ENCODE data around the gene CALY. TPM values are rescaled to one million over a fixed set of nuclear protein-coding genes. Genes with fewer than 3 reads are reported as not detected.

The CALY gene
- total and polyA plus RNA-seq, 5 experiments from 2014 or later: 0.22 to 6.9 (median 0.44) TPM

DNA sequence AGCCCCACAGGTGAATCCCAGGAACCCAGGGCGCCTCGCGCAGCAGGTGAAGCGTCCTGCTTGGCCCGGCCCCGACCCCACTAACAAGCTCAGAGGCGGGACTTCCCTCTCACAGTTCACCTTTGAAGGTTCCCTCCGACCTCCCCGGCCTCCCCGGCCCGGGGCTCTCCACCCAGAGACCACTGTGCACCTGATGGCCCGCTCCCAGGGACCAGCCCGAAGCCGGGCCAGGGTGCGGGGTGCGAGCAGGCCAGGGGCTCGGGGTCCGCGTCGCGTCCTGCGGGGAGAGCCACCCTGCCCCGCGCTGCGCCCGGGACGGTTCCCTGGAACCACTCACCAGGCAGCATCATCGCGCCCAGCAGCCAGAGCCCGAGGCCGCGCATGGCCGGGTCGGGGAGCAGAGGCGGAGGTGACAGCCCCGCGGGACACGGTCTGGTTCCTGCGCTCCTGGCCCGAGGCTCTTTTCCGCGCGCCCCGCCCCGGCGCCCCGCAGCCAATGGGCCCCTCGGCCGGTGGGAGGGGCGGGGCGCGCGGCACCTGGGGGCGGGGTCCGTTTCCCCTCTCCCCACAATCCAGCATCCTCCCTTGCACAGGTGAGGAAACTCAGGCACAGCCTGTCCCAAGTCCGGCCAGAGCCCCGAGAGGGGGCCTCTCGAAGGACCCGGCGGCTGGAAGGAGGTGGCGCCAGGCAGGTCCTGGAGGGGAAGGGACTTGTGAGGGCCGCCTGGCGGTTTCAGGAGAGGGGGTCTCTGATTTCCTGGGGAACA lies 60.1 kb downstream of the CALY start, which contains the start of gene ADAM8:
Gene ADAM8 (minus strand): TSS at position 434 of the 767 bp plus-strand sequence. CDS start 51 bp downstream, at position 383.
- H3K4me1 Mint-ChIP-seq: peaks cover 4 to 45% (median 34%) of the 10 kb centered on the region in 4 donors
- ATAC-seq (peak; percentile 29 to 53), DNase-seq (peak in 9 of 10 donors; percentile 33 to 71 (median 47))
- peaks cover 0 to 2% (median 0%) of the 10 kb centered on the region in 3 donors for H3K36me3 Mint-ChIP-seq
- POLR2A ChIA-PET: interaction anchor here (0.6 to 5.3 kb wide), 6 partner anchors 13 to 187 kb away, joined by 3 to 39 read pairs (median 5); partner anchors contain the start of genes TUBGCP2 and ZNF511
- H3K9me3 Mint-ChIP-seq: no peaks in the 10 kb centered on the region
- H3K27me3 Mint-ChIP-seq: no peaks in the 10 kb centered on the region
- H3K27ac Mint-ChIP-seq: peak within 1 kb of the TSS; percentile 43 to 99 (median 90)
- H3K4me3 Mint-ChIP-seq: peak within 1 kb of the TSS; percentile 79 to 88 (median 85)

DNA sequence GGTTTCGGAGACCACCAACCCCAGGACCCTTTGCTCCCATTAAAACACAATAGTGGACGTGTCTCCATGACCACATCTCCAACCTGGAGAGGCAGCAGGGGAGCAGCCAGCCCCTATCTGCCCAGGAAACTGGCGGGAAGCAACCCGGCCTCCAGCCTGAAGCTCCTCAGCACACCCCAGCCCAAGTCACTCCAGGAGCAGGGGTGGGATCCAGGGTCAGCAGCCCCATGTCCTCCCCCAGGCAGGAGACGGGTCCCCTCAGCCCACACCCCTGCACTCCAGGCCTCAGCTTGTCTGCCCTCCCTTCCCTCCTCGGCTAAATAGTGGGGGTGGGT lies 60.6 kb downstream of the CALY start:
- Mint-ChIP-seq H3K4me3 (peak overlapping the region; percentile 79 to 88 (median 85)), H3K27ac (peak overlapping the region; percentile 43 to 95 (median 90)), H3K9me3 (no peaks in the 10 kb centered on the region), H3K27me3 (no peaks in the 10 kb centered on the region), H3K4me1 (peaks cover 4 to 45% (median 34%) of the 10 kb centered on the region in 4 donors), H3K36me3 (peaks cover 0 to 2% (median 0%) of the 10 kb centered on the region in 3 donors)
- ATAC-seq (no peak), DNase-seq (peak in 1 of 10 donors; percentile 4)
- POLR2A ChIA-PET: interaction anchor here (0.6 to 5.3 kb wide), 4 partner anchors 12 to 188 kb away, joined by 3 to 39 read pairs (median 6); no protein-coding TSS in a partner anchor

DNA sequence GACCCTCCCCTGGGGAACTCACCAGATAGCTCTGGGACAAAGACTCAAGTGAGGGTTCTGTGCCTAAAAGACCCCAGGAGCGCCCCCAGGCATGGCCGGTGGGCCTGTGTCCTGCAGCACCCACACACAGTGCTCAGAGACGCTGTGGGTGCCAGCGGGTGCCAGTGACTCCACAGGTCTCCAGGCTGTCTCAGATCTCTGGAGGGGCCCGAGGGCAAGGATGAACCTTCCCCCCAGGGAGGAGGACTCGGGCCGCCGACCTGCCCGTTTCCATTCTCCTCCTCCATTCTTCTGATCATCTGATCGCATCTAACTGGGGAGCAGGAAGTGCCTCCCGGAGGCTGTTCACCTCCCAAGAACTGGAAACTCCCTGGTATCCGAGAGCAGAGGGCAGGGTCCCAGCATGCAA lies 61.0 kb downstream of the CALY start:
- no peaks in the 10 kb centered on the region for H3K27me3 Mint-ChIP-seq
- H3K36me3 Mint-ChIP-seq: peaks cover 0 to 2% (median 0%) of the 10 kb centered on the region in 3 donors
- no peaks in the 10 kb centered on the region for H3K9me3 Mint-ChIP-seq
- POLR2A ChIA-PET: interaction anchor here (0.6 to 5.3 kb wide), 5 partner anchors 12 to 176 kb away, joined by 3 to 39 read pairs (median 6); no protein-coding TSS in a partner anchor
- ATAC-seq (peak; percentile 38 to 51), DNase-seq (peak in 5 of 10 donors; percentile 35 to 45 (median 40))
- peak overlapping the region; percentile 60 to 95 (median 90) for H3K27ac Mint-ChIP-seq
- H3K4me3 Mint-ChIP-seq: peak overlapping the region; percentile 79 to 88 (median 85)
- peaks cover 4 to 45% (median 34%) of the 10 kb centered on the region in 4 donors for H3K4me1 Mint-ChIP-seq

DNA sequence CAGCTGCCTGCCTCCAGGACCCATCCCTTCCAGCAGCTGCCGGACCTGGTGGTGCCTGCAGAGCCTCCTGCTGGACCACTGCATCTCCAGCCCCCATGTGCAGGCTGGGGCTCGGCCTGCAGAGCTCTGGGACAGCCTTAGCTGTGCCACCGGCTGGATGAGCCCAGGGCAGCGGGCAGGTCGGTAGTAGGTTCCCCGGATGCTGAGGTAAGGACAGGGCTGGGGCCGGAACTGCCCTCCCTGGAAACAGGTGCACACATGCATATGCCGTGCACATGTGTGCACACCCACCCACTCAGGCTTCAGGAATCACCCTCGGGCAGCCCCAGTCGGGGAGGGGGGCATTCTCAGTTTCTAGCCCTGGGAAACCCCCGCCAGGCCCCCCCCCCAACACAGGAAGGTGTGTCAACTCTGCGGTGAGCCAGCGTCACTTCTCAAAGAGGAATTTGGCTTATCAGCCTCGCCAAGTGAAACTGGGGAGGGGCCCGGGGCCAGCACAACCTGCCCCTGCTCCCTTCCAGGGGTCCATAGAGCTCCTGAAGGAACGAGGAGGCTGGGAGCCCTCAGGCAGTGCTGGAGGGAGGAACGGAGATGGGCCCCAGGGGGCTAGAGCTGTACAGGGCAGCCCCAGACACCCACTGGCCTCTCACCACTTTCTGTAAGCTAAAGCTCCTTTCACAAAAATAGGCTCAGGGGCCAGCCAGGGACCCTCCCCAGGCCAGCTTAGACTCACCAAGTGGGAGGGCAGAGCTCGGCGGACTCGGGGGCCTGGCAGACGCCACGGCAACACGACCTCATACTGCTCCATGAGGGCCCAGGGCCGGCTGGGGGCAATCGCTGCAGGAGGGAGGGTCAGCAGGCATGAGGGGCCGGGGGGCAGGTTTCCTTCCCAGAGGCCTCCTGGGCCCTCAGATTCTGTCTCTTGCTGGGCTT lies 61.7 kb downstream of the CALY start:
- Mint-ChIP-seq H3K4me1 (peaks cover 4 to 42% (median 34%) of the 10 kb centered on the region in 4 donors), H3K27me3 (no peaks in the 10 kb centered on the region)

More for the DNA sequence above, 61.7 kb downstream of the CALY start:
- no peaks in the 10 kb centered on the region for H3K9me3 Mint-ChIP-seq
- peak overlapping the region; percentile 79 to 88 (median 85) for H3K4me3 Mint-ChIP-seq
- H3K36me3 Mint-ChIP-seq: peaks cover 0 to 3% (median 0%) of the 10 kb centered on the region in 3 donors
- peak; percentile 61 to 89 (median 72) for DNase-seq
- ATAC-seq: peak; percentile 65 to 73
- POLR2A ChIA-PET: interaction anchor here (0.6 to 5.3 kb wide), 5 partner anchors 11 to 175 kb away, joined by 3 to 39 read pairs (median 6); no protein-coding TSS in a partner anchor
- peak overlapping the region; percentile 60 to 95 (median 90) for H3K27ac Mint-ChIP-seq

Small RNA genes lying within 50 kb of the gene (microRNA-seq; reads per million reads assigned to microRNA genes)
- gene MIR3944 (ENCODE audit: borderline microRNAs expressed): not detected

Other genes starting within 250 kb of the CALY start
- not detected for gene ADGRA1, start 249.0 kb downstream of the CALY start, total RNA-seq
- not detected for gene ADGRA1, start 249.0 kb downstream of the CALY start, polyA plus RNA-seq
- gene KNDC1, start 176.7 kb downstream of the CALY start, total RNA-seq: under 1 TPM in 1 of 2 experiments, not detected in 1; 0.49 TPM
- gene KNDC1, start 176.7 kb downstream of the CALY start, polyA plus RNA-seq: not detected
- not detected for gene UTF1, start 106.7 kb downstream of the CALY start, total RNA-seq
- not detected for gene UTF1, start 106.7 kb downstream of the CALY start, polyA plus RNA-seq
- gene VENTX, start 99.0 kb downstream of the CALY start, total RNA-seq: not detected
- gene VENTX, start 99.0 kb downstream of the CALY start, polyA plus RNA-seq: not detected
- gene ADAM8, start 60.0 kb downstream of the CALY start, total RNA-seq: 1 to 10 TPM; 8.5 to 9.4 TPM
- 10 to 100 TPM in 1 of 3 donors, 1 to 10 TPM in 2; 7.8 to 28.4 (median 9.5) TPM for gene ADAM8, start 60.0 kb downstream of the CALY start, polyA plus RNA-seq
- gene TUBGCP2, start 28.0 kb downstream of the CALY start, total RNA-seq: 10 to 100 TPM; 61.4 to 72.9 TPM
- gene TUBGCP2, start 28.0 kb downstream of the CALY start, polyA plus RNA-seq: 10 to 100 TPM; 24.7 to 35.6 (median 32.0) TPM
- gene ZNF511, start 28.0 kb downstream of the CALY start, total RNA-seq: 10 to 100 TPM; 38.0 to 38.3 TPM
- 10 to 100 TPM; 75.9 to 80.4 (median 79.2) TPM for gene ZNF511, start 28.0 kb downstream of the CALY start, polyA plus RNA-seq
- gene PRAP1, start 10.5 kb upstream of the CALY start, total RNA-seq: not detected
- gene PRAP1, start 10.5 kb upstream of the CALY start, polyA plus RNA-seq: under 1 TPM in 1 of 3 donors, not detected in 2; 0.36 TPM
- 10 to 100 TPM; 17.1 to 23.7 TPM for gene FUOM, start 21.1 kb upstream of the CALY start, total RNA-seq
- 10 to 100 TPM; 17.4 to 21.4 (median 18.2) TPM for gene FUOM, start 21.1 kb upstream of the CALY start, polyA plus RNA-seq
- gene ECHS1, start 36.5 kb upstream of the CALY start, total RNA-seq: 10 to 100 TPM; 28.3 to 29.2 TPM
- gene ECHS1, start 36.5 kb upstream of the CALY start, polyA plus RNA-seq: 100 to 1,000 TPM; 103 to 110 (median 104) TPM
- 10 to 100 TPM; 11.3 to 11.9 TPM for gene PAOX, start 42.4 kb upstream of the CALY start, total RNA-seq
- gene PAOX, start 42.4 kb upstream of the CALY start, polyA plus RNA-seq: 10 to 100 TPM; 10.9 to 15.6 (median 11.9) TPM
- 10 to 100 TPM; 62.4 to 67.9 TPM for gene MTG1, start 57.3 kb upstream of the CALY start, total RNA-seq
- 10 to 100 TPM; 19.4 to 37.9 (median 28.5) TPM for gene MTG1, start 57.3 kb upstream of the CALY start, polyA plus RNA-seq
- not detected for gene SPRN, start 87.7 kb upstream of the CALY start, total RNA-seq
- under 1 TPM; 0.06 to 0.39 (median 0.28) TPM for gene SPRN, start 87.7 kb upstream of the CALY start, polyA plus RNA-seq
- gene SCART1, start 117.0 kb upstream of the CALY start, total RNA-seq: 1 to 10 TPM; 3.8 to 4.2 TPM
- gene SCART1, start 117.0 kb upstream of the CALY start, polyA plus RNA-seq: under 1 TPM in 1 of 3 donors, not detected in 2; 0.04 TPM
- 1 to 10 TPM; 1.2 to 1.4 TPM for gene CYP2E1, start 190.5 kb upstream of the CALY start, total RNA-seq
- gene CYP2E1, start 190.5 kb upstream of the CALY start, polyA plus RNA-seq: under 1 TPM in 1 of 3 donors, not detected in 2; 0.02 TPM
- gene SYCE1, start 228.7 kb upstream of the CALY start, total RNA-seq: 1 to 10 TPM in 1 of 2 experiments, under 1 TPM in 1; 0.99 to 1.7 TPM
- gene SYCE1, start 228.7 kb upstream of the CALY start, polyA plus RNA-seq: under 1 TPM in 2 of 3 donors, not detected in 1; 0.10 to 0.59 TPM

Data from naive thymus-derived CD8-positive, alpha-beta T cell (primary cell).